Heart left ventricle (tissue), 13 donors: ENCODE measurements around the gene BRIP1.

Source experiments
- POLR2A ChIP-seq, 2 donors: fragments of 450-650 bp; IDR thresholded peaks; one replicate each; pipeline ENCODE4 v1.6.1; 2017; ENCODE audit warnings: antibody characterized with exemption in 2 of 2, mild to moderate bottlenecking in 2 of 2, moderate library complexity in 2 of 2
- TF ChIP-seq, protein P1 (sequence below), 12 donors: fragments of 200-600 bp; sonication (generic) in 4 of 12; IDR thresholded peaks; one replicate each; pipeline versions ENCODE4 v1.5.0 to v1.8.0; 2018 to 2022; ENCODE audit warnings: antibody characterized with exemption in 12 of 12, mild to moderate bottlenecking in 5 of 12
- donor health status: ischemic (EF 13 %, LVEDD 7.1; RV severe dilation, severe dysfunction).
- donor health status: DM: no; HTN: yes; CAD: no.
- donor health status: DM: no; HTN: no; CAD: no.
- donor health status: ischemic (EF 25% LVEDD 6.9; RV normal size, moderate dysfunction).
- donor health status: ischemic (EF 25% LVEDD 5.7; RV mildly dilated, moderate dysfunction).
- donor health status: ischemic (EF 35%, LVEDD 5.7; RV mildly dilated, moderate dysfunction).
- donor health status: nonischemic (EF 11% LVEDD 7.7; RV severe dilation, severe dysfunction).
- donor health status: DM: yes; HTN: yes; CAD: no.
- donor health status: PGD.
- donor health status: ischemic (EF 29% LVEDD 5.4; RV normal size, mild dysfunction).
- donor health status: nonischemic (EF 23%, LVEDD 6.1; RV moderate dilation, normal function).

DNA sequence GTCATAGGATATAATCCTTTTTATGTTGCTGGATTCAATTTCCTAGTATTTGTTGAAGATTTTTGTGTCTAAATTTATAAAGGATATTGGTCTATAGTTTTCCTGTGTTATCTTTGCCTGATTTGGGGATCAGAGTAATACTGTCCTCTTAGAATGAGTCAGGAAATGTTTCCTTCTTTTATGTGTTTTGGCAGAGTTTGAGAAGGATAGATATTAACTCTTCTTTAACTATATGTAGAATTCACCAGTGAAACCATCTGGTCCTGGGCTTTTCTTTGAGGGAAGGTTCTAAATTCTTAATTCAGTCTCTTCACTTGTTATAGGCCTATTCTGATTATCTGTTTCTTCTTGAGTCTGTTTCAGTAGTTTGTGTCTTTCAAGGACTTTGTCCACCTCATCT lies 206.0 kb downstream of the BRIP1 start:
- no peak for TF ChIP-seq POLR2A (IDR thresholded peaks at IDR 0.05)
- TF ChIP-seq, protein P1, sequence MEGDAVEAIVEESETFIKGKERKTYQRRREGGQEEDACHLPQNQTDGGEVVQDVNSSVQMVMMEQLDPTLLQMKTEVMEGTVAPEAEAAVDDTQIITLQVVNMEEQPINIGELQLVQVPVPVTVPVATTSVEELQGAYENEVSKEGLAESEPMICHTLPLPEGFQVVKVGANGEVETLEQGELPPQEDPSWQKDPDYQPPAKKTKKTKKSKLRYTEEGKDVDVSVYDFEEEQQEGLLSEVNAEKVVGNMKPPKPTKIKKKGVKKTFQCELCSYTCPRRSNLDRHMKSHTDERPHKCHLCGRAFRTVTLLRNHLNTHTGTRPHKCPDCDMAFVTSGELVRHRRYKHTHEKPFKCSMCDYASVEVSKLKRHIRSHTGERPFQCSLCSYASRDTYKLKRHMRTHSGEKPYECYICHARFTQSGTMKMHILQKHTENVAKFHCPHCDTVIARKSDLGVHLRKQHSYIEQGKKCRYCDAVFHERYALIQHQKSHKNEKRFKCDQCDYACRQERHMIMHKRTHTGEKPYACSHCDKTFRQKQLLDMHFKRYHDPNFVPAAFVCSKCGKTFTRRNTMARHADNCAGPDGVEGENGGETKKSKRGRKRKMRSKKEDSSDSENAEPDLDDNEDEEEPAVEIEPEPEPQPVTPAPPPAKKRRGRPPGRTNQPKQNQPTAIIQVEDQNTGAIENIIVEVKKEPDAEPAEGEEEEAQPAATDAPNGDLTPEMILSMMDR (IDR thresholded peaks at IDR 0.05) = no peak
